ENCODE measurements around the gene TSKS. TPM values are rescaled to one million over a fixed set of nuclear protein-coding genes. Genes with fewer than 3 reads are reported as not detected.

The TSKS gene
- total RNA-seq, 1 experiment from 2014 or later: 0.48 TPM

DNA sequence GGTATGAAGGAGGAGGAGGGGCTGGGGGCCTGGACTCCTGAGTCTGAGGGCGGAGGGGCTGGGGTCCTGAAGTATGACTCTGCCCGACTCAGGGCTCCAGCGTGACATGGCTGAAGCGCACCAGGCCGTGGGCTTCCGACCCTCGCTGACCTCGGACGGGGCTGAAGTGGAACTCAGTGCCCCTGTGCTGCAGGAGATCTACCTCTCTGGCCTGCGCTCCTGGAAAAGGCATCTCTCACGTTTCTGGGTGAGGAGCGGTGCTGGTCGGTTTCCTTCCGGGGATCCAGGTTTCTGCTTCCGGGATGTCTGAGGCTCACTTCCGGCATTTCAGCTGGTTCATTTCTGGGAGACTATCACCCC, 71.0 kb downstream of the TSKS start:
- Mint-ChIP-seq H3K4me1 (peaks cover 32% of the 10 kb centered on the region), H3K27me3 (ENCODE audit: low read depth) (no peaks in the 10 kb centered on the region), H3K27ac (no peak overlapping the region), H3K4me3 (peak overlapping the region; percentile 93), H3K9me3 (peaks cover 3% of the 10 kb centered on the region), H3K36me3 (peaks cover 27% of the 10 kb centered on the region)
- ATAC-seq (no peak), DNase-seq (ENCODE audit: low spot score) (no peak)
- CTCF ChIA-PET: interaction anchor here (1.3 to 2.0 kb wide), 4 partner anchors 8 to 99 kb away, joined by 3 to 12 read pairs (median 6); partner anchors contain the start of gene RRAS
- TF ChIP-seq SP1 (CRISPR knock-in tag; conservative IDR thresholded peaks at IDR 0.05) (no peak), ZNF416 (CRISPR knock-in tag; IDR thresholded peaks at IDR 0.05) (no peak), TEAD1 (CRISPR knock-in tag; IDR thresholded peaks at IDR 0.05) (no peak)
- TF ChIP-seq, protein P1, sequence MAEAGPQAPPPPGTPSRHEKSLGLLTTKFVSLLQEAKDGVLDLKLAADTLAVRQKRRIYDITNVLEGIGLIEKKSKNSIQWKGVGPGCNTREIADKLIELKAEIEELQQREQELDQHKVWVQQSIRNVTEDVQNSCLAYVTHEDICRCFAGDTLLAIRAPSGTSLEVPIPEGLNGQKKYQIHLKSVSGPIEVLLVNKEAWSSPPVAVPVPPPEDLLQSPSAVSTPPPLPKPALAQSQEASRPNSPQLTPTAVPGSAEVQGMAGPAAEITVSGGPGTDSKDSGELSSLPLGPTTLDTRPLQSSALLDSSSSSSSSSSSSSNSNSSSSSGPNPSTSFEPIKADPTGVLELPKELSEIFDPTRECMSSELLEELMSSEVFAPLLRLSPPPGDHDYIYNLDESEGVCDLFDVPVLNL (CRISPR knock-in tag; IDR thresholded peaks at IDR 0.05; ENCODE audit: borderline replicate concordance, low read depth): no peak
- TF ChIP-seq, protein P2, sequence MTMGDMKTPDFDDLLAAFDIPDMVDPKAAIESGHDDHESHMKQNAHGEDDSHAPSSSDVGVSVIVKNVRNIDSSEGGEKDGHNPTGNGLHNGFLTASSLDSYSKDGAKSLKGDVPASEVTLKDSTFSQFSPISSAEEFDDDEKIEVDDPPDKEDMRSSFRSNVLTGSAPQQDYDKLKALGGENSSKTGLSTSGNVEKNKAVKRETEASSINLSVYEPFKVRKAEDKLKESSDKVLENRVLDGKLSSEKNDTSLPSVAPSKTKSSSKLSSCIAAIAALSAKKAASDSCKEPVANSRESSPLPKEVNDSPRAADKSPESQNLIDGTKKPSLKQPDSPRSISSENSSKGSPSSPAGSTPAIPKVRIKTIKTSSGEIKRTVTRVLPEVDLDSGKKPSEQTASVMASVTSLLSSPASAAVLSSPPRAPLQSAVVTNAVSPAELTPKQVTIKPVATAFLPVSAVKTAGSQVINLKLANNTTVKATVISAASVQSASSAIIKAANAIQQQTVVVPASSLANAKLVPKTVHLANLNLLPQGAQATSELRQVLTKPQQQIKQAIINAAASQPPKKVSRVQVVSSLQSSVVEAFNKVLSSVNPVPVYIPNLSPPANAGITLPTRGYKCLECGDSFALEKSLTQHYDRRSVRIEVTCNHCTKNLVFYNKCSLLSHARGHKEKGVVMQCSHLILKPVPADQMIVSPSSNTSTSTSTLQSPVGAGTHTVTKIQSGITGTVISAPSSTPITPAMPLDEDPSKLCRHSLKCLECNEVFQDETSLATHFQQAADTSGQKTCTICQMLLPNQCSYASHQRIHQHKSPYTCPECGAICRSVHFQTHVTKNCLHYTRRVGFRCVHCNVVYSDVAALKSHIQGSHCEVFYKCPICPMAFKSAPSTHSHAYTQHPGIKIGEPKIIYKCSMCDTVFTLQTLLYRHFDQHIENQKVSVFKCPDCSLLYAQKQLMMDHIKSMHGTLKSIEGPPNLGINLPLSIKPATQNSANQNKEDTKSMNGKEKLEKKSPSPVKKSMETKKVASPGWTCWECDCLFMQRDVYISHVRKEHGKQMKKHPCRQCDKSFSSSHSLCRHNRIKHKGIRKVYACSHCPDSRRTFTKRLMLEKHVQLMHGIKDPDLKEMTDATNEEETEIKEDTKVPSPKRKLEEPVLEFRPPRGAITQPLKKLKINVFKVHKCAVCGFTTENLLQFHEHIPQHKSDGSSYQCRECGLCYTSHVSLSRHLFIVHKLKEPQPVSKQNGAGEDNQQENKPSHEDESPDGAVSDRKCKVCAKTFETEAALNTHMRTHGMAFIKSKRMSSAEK (CRISPR knock-in tag; IDR thresholded peaks at IDR 0.05; ENCODE audit: borderline replicate concordance): no peak
- TF ChIP-seq, protein P3, sequence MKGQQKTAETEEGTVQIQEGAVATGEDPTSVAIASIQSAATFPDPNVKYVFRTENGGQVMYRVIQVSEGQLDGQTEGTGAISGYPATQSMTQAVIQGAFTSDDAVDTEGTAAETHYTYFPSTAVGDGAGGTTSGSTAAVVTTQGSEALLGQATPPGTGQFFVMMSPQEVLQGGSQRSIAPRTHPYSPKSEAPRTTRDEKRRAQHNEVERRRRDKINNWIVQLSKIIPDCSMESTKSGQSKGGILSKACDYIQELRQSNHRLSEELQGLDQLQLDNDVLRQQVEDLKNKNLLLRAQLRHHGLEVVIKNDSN (CRISPR knock-in tag; IDR thresholded peaks at IDR 0.05): no peak
- TF ChIP-seq, protein P4, sequence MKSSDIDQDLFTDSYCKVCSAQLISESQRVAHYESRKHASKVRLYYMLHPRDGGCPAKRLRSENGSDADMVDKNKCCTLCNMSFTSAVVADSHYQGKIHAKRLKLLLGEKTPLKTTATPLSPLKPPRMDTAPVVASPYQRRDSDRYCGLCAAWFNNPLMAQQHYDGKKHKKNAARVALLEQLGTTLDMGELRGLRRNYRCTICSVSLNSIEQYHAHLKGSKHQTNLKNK (CRISPR knock-in tag; IDR thresholded peaks at IDR 0.05): no peak
- TF ChIP-seq, protein P5, sequence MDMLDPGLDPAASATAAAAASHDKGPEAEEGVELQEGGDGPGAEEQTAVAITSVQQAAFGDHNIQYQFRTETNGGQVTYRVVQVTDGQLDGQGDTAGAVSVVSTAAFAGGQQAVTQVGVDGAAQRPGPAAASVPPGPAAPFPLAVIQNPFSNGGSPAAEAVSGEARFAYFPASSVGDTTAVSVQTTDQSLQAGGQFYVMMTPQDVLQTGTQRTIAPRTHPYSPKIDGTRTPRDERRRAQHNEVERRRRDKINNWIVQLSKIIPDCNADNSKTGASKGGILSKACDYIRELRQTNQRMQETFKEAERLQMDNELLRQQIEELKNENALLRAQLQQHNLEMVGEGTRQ (CRISPR knock-in tag; IDR thresholded peaks at IDR 0.05): no peak
- TF ChIP-seq, protein P6, sequence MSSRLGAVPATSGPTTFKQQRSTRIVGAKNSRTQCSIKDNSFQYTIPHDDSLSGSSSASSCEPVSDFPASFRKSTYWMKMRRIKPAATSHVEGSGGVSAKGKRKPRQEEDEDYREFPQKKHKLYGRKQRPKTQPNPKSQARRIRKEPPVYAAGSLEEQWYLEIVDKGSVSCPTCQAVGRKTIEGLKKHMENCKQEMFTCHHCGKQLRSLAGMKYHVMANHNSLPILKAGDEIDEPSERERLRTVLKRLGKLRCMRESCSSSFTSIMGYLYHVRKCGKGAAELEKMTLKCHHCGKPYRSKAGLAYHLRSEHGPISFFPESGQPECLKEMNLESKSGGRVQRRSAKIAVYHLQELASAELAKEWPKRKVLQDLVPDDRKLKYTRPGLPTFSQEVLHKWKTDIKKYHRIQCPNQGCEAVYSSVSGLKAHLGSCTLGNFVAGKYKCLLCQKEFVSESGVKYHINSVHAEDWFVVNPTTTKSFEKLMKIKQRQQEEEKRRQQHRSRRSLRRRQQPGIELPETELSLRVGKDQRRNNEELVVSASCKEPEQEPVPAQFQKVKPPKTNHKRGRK (CRISPR knock-in tag; IDR thresholded peaks at IDR 0.05; ENCODE audit: borderline replicate concordance): no peak
- POLR2A ChIA-PET: interaction anchor here (1.6 to 5.9 kb wide), 2 partner anchors 16 to 99 kb away, joined by 6 to 38 read pairs; partner anchors contain the start of gene PRMT1

DNA sequence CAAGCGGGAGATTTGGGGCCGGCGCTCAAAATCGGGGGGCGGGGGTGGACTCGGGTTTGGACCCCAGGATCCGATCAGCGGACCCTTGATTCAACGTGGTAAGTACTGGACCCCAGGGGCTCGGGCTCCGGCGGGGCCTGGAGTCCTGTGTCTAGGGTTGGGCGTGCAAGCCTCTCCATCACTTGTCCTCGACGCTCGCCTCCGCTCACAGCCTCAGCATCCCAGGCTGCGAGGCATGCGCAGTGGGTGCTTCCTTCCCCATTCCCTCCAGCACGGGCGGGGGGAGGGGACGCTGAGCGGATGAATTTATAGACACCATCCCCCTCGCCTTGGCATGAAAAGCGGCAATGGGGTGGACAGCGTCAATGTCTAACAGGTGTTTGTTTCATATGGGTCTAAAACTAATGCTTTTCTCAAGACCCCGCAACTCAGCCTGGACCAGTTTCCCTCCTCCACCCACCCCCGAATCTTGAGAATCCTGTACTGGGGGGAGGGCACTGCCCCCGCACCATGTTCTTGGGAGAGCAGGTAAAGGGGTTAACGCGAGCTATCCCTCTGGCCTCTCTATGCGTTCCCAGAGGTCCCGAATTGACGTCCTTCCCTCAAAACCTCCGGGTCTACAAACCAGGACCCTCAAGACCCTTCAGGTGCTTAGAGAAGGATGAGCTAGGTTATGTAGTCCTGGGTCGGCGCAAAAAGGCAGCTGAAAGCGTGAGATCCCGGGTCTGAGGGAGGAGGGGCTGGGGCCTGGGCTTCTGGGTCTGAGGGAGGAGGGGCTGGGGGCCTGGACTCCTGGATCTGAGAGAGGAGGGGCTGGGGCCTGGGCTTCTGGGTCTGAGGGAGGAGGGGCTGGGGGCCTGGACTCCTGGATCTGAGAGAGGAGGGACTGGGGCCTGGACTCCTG, 71.6 kb downstream of the TSKS start:
- DNase-seq (ENCODE audit: low spot score) (peak; percentile 77), ATAC-seq (peak; percentile 36)
- H3K9me3 Mint-ChIP-seq: peaks cover 3% of the 10 kb centered on the region
- ChIA-PET CTCF (interaction anchor here (1.0 to 3.8 kb wide), 10 partner anchors 11 to 114 kb away, joined by 3 to 19 read pairs (median 8); partner anchors contain the start of genes AP2A1 and RRAS), POLR2A (interaction anchor here (0.5 to 5.9 kb wide), 7 partner anchors 13 to 174 kb away, joined by 3 to 38 read pairs (median 6); partner anchors contain the start of genes PRMT1 and RRAS)
- H3K36me3 Mint-ChIP-seq: peaks cover 26% of the 10 kb centered on the region
- H3K4me3 Mint-ChIP-seq: peak overlapping the region; percentile 93
- peaks cover 36% of the 10 kb centered on the region for H3K4me1 Mint-ChIP-seq
- H3K27ac Mint-ChIP-seq: peak overlapping the region; percentile 96
- no peaks in the 10 kb centered on the region for H3K27me3 Mint-ChIP-seq (ENCODE audit: low read depth)
- TF ChIP-seq GABPB1 (CRISPR knock-in tag; IDR thresholded peaks at IDR 0.05) (no peak), MXD4 (CRISPR knock-in tag; IDR thresholded peaks at IDR 0.05; ENCODE audit: borderline replicate concordance) (no peak), ZBTB21 (CRISPR knock-in tag; IDR thresholded peaks at IDR 0.05; ENCODE audit: borderline replicate concordance) (no peak), CREM (CRISPR knock-in tag; IDR thresholded peaks at IDR 0.05) (peak; percentile 25), IRF2 (CRISPR knock-in tag; IDR thresholded peaks at IDR 0.05; ENCODE audit: borderline replicate concordance, low read depth) (no peak), NFYB (CRISPR knock-in tag; conservative IDR thresholded peaks at IDR 0.05; ENCODE audit: low read depth) (no peak), ZNF121 (CRISPR knock-in tag; IDR thresholded peaks at IDR 0.05) (no peak)
- TF ChIP-seq, protein P7, sequence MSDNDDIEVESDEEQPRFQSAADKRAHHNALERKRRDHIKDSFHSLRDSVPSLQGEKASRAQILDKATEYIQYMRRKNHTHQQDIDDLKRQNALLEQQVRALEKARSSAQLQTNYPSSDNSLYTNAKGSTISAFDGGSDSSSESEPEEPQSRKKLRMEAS (CRISPR knock-in tag; IDR thresholded peaks at IDR 0.05): peak; percentile 69; the same call in 1 of the 2 replicates
- TF ChIP-seq, protein P8, sequence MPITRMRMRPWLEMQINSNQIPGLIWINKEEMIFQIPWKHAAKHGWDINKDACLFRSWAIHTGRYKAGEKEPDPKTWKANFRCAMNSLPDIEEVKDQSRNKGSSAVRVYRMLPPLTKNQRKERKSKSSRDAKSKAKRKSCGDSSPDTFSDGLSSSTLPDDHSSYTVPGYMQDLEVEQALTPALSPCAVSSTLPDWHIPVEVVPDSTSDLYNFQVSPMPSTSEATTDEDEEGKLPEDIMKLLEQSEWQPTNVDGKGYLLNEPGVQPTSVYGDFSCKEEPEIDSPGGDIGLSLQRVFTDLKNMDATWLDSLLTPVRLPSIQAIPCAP (CRISPR knock-in tag; IDR thresholded peaks at IDR 0.05): 0 out of 2 replicates have a peak, but pooled peaks have one; percentile 13
- TF ChIP-seq, protein P4 (CRISPR knock-in tag; IDR thresholded peaks at IDR 0.05): peak; percentile 78; the same call in 1 of the 2 replicates

All from WTC11 (cell line).